ENCODE results near the gene ATG4C.
"Not testable (repeated sequence)": the region's sequence is repeated elsewhere in the genome, so short reads cannot be mapped to it uniquely, and the experiment has no call there.

The ATG4C gene

GRCh38 chr1:62826901-62827300 is 43.0 kb downstream of the ATG4C start:
- H3K27ac Mint-ChIP-seq, result no peak overlapping the region
- H3K4me3 Mint-ChIP-seq, result no peak overlapping the region
- no peaks in the 10 kb centered on the region for H3K4me1 Mint-ChIP-seq
- no peaks in the 10 kb centered on the region for H3K27me3 Mint-ChIP-seq (ENCODE audit: low read depth)
- H3K36me3 Mint-ChIP-seq (ENCODE audit: low read depth), result peaks cover 27% of the 10 kb centered on the region
- no peaks in the 10 kb centered on the region for H3K9me3 Mint-ChIP-seq
- no peak for TF ChIP-seq CTCF (IDR thresholded peaks at IDR 0.05; ENCODE audit: unreplicated experiment in 3 of 3)

- H3K27ac Mint-ChIP-seq; H3K9me3 Mint-ChIP-seq; H3K4me3 Mint-ChIP-seq; H3K4me1 Mint-ChIP-seq; H3K27me3 Mint-ChIP-seq (ENCODE audit: low read depth): not testable (repeated sequence)
- peaks cover 27% of the 10 kb centered on the region for H3K36me3 Mint-ChIP-seq (ENCODE audit: low read depth)
Measured at GRCh38 chr1:62827786-62828185, 43.9 kb downstream of the ATG4C start.

GRCh38 chr1:62832276-62832675 is 48.3 kb downstream of the ATG4C start:
- TF ChIP-seq CTCF (IDR thresholded peaks at IDR 0.05; ENCODE audit: unreplicated experiment in 3 of 3), result no peak
- Mint-ChIP-seq H3K27me3 (ENCODE audit: low read depth) (no peaks in the 10 kb centered on the region), H3K36me3 (ENCODE audit: low read depth) (peaks cover 9% of the 10 kb centered on the region), H3K27ac (no peak overlapping the region), H3K9me3 (no peaks in the 10 kb centered on the region), H3K4me1 (no peaks in the 10 kb centered on the region), H3K4me3 (no peak overlapping the region)

- Mint-ChIP-seq H3K36me3 (ENCODE audit: low read depth) (no peaks in the 10 kb centered on the region), H3K9me3 (no peaks in the 10 kb centered on the region), H3K27ac (peak overlapping the region in 1 of 3 experiments; percentile 1), H3K27me3 (ENCODE audit: low read depth) (no peaks in the 10 kb centered on the region), H3K4me1 (no peaks in the 10 kb centered on the region), H3K4me3 (no peak overlapping the region)
- TF ChIP-seq CTCF (IDR thresholded peaks at IDR 0.05; ENCODE audit: unreplicated experiment in 3 of 3), result no peak
Measured at GRCh38 chr1:62833529-62833928, 49.6 kb downstream of the ATG4C start.

GRCh38 chr1:62834400-62834961 is 50.5 kb downstream of the ATG4C start:
- Mint-ChIP-seq H3K36me3 (ENCODE audit: low read depth) (no peaks in the 10 kb centered on the region), H3K27ac (no peak overlapping the region), H3K9me3 (no peaks in the 10 kb centered on the region), H3K27me3 (ENCODE audit: low read depth) (no peaks in the 10 kb centered on the region), H3K4me1 (no peaks in the 10 kb centered on the region), H3K4me3 (no peak overlapping the region)
- no peak for TF ChIP-seq CTCF (IDR thresholded peaks at IDR 0.05; ENCODE audit: unreplicated experiment in 3 of 3)

GRCh38 chr1:62836856-62837540 is 53.1 kb downstream of the ATG4C start:
- no peak overlapping the region for H3K4me3 Mint-ChIP-seq
- no peaks in the 10 kb centered on the region for H3K36me3 Mint-ChIP-seq (ENCODE audit: low read depth)
- H3K9me3 Mint-ChIP-seq, result no peaks in the 10 kb centered on the region
- no peaks in the 10 kb centered on the region for H3K4me1 Mint-ChIP-seq
- no peak overlapping the region for H3K27ac Mint-ChIP-seq
- TF ChIP-seq CTCF (IDR thresholded peaks at IDR 0.05; ENCODE audit: unreplicated experiment in 3 of 3), result no peak
- no peaks in the 10 kb centered on the region for H3K27me3 Mint-ChIP-seq (ENCODE audit: low read depth)

Data from nephron (organoid).